CD4-positive, alpha-beta T cell (primary cell): ENCODE results near the gene EFCAB8. TPM values are rescaled to one million over a fixed set of nuclear protein-coding genes. Genes with fewer than 3 reads are reported as not detected.

Experiments
- ATAC-seq: fragments of 200-7000 bp; cut with Tn5 transposase; one replicate; pipeline ENCODE4 v1.10.0; 2022; ENCODE audit warnings: mild to moderate bottlenecking; ENCODE audit not compliant: poor library complexity
- CTCF ChIA-PET: fragments of 350-600 bp; sonication (Branson Sonifier 250); formaldehyde crosslinking; loops from one replicate; lab custom pipeline; 2021; ENCODE audit warnings: antibody characterized with exemption, inconsistent platforms; lab: Charles Lee
- POLR2A ChIA-PET: fragments of 350-600 bp; sonication (Branson Sonifier 250); formaldehyde crosslinking; loops from one replicate; lab custom pipeline; 2021; ENCODE audit warnings: antibody characterized with exemption, inconsistent platforms; lab: Charles Lee
- DNase-seq, 14 experiments: peaks; one replicate each; pipeline ENCODE4 v3.0.0-alpha.2; 2013 to 2020; ENCODE audit warnings: mixed read lengths in 2 of 14
- H3K27ac ChIP-seq, 2 donors: one replicate each; pipeline versions ENCODE4 v1.5.1 to v1.7.0; 2013; ENCODE audit warnings: low read length in 2 of 2, low read depth in 1 of 2, mild to moderate bottlenecking in 1 of 2
- H3K27me3 ChIP-seq, 2 experiments: 1 replicate in 1 of 2; 2 replicates in 1 of 2; pipeline versions ENCODE4 v1.6.1 to v1.7.0; 2013; ENCODE audit warnings: low read length in 2 of 2, control low read depth in 1 of 2, mild to moderate bottlenecking in 1 of 2, moderate library complexity in 1 of 2; ENCODE audit not compliant: insufficient read depth in 2 of 2, control insufficient read depth in 1 of 2
- H3K36me3 ChIP-seq: one replicate; pipeline ENCODE4 v1.6.1; 2013; ENCODE audit warnings: low read length, control low read depth; ENCODE audit not compliant: insufficient read depth
- H3K4me1 ChIP-seq: one replicate; pipeline ENCODE4 v1.6.1; 2013; ENCODE audit warnings: low read length, control low read depth; ENCODE audit not compliant: insufficient read depth
- H3K4me3 ChIP-seq: one replicate; pipeline ENCODE4 v1.5.1; 2013; ENCODE audit warnings: mild to moderate bottlenecking, low read length, moderate library complexity
- H3K9me3 ChIP-seq, 2 experiments: 1 replicate in 1 of 2; 2 replicates in 1 of 2; pipeline versions ENCODE4 v1.6.1 to v1.7.0; 2013; ENCODE audit warnings: low read length in 2 of 2, mild to moderate bottlenecking in 2 of 2, control low read depth in 1 of 2, moderate library complexity in 1 of 2; ENCODE audit not compliant: control insufficient read depth in 1 of 2, insufficient read depth in 1 of 2
- H3K27ac Mint-ChIP-seq: one replicate; pipeline ENCODE4 v1.8.0; 2020; ENCODE audit warnings: mixed read lengths
- H3K27me3 Mint-ChIP-seq: one replicate; pipeline ENCODE4 v1.8.0; 2021; ENCODE audit warnings: mixed read lengths
- H3K36me3 Mint-ChIP-seq: one replicate; pipeline ENCODE4 v1.8.0; 2021; ENCODE audit warnings: low read depth, mixed read lengths
- H3K4me1 Mint-ChIP-seq: one replicate; pipeline ENCODE4 v1.8.0; 2021; ENCODE audit warnings: low read depth, mixed read lengths
- H3K4me3 Mint-ChIP-seq: one replicate; pipeline ENCODE4 v1.8.0; 2020; ENCODE audit warnings: mild to moderate bottlenecking, mixed read lengths
- H3K9me3 Mint-ChIP-seq: one replicate; pipeline ENCODE4 v1.8.0; 2020; ENCODE audit warnings: mixed read lengths
- intact Hi-C, 2 experiments: fragments of 100-400 bp; cut with DNase I in 1 of 2; cut with micrococcal nuclease in 1 of 2; formaldehyde crosslinking; loops; one replicate each; pipeline versions ENCODE4 v1.15.1 to v1.9.0; 2023 to 2025; cut with DNase I, micrococcal nuclease
- total RNA-seq, 174 experiments: library from RNA in 2 of 174; stranded (reverse) in 2 of 174; gene quantifications; one replicate each; pipeline ENCODE4 v1.2.3 and lab custom pipeline; 2021 to 2026
- TF ChIP-seq, protein P1 (sequence below): fragments of 200-600 bp; IDR thresholded peaks from one replicate; pipeline ENCODE4 v1.8.0; 2022; ENCODE audit warnings: antibody characterized with exemption, mild to moderate bottlenecking

The EFCAB8 gene
- total RNA-seq, 2 experiments from 2014 or later, result 0.81 to 2.5 TPM

- Mint-ChIP-seq H3K27me3 (no peaks in the 10 kb centered on the region), H3K9me3 (no peaks in the 10 kb centered on the region), H3K36me3 (no peaks in the 10 kb centered on the region), H3K4me3 (no peak overlapping the region), H3K27ac (no peak overlapping the region), H3K4me1 (no peaks in the 10 kb centered on the region)
- Histone ChIP-seq H3K36me3 (no peaks in the 10 kb centered on the region), H3K27ac (no peak overlapping the region), H3K4me3 (no peak overlapping the region), H3K4me1 (no peaks in the 10 kb centered on the region), H3K9me3 (no peaks in the 10 kb centered on the region), H3K27me3 (no peaks in the 10 kb centered on the region)
- ChIA-PET POLR2A (no interaction called here), CTCF (no interaction called here)
- TF ChIP-seq, protein P1, sequence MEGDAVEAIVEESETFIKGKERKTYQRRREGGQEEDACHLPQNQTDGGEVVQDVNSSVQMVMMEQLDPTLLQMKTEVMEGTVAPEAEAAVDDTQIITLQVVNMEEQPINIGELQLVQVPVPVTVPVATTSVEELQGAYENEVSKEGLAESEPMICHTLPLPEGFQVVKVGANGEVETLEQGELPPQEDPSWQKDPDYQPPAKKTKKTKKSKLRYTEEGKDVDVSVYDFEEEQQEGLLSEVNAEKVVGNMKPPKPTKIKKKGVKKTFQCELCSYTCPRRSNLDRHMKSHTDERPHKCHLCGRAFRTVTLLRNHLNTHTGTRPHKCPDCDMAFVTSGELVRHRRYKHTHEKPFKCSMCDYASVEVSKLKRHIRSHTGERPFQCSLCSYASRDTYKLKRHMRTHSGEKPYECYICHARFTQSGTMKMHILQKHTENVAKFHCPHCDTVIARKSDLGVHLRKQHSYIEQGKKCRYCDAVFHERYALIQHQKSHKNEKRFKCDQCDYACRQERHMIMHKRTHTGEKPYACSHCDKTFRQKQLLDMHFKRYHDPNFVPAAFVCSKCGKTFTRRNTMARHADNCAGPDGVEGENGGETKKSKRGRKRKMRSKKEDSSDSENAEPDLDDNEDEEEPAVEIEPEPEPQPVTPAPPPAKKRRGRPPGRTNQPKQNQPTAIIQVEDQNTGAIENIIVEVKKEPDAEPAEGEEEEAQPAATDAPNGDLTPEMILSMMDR, result no peak
- no peak for DNase-seq
- intact Hi-C loops, result no loop called here
- no peak for ATAC-seq
These were observed 18.8 kb downstream of the EFCAB8 start for GRCh38 chr20:32877507-32877906.

GRCh38 chr20:32878820-32879219, 20.1 kb downstream of the EFCAB8 start:
- POLR2A ChIA-PET, result no interaction called here
- Mint-ChIP-seq H3K27ac (no peak overlapping the region), H3K4me1 (no peaks in the 10 kb centered on the region), H3K4me3 (no peak overlapping the region), H3K36me3 (no peaks in the 10 kb centered on the region), H3K9me3 (no peaks in the 10 kb centered on the region), H3K27me3 (no peaks in the 10 kb centered on the region)
- DNase-seq (no peak), ATAC-seq (no peak)
- CTCF ChIA-PET, result no interaction called here
- Histone ChIP-seq H3K4me1 (no peaks in the 10 kb centered on the region), H3K27me3 (no peaks in the 10 kb centered on the region), H3K4me3 (no peak overlapping the region), H3K36me3 (no peaks in the 10 kb centered on the region), H3K9me3 (no peaks in the 10 kb centered on the region), H3K27ac (no peak overlapping the region)
- TF ChIP-seq, protein P1, result no peak
- intact Hi-C loops, result no loop called here

DNA sequence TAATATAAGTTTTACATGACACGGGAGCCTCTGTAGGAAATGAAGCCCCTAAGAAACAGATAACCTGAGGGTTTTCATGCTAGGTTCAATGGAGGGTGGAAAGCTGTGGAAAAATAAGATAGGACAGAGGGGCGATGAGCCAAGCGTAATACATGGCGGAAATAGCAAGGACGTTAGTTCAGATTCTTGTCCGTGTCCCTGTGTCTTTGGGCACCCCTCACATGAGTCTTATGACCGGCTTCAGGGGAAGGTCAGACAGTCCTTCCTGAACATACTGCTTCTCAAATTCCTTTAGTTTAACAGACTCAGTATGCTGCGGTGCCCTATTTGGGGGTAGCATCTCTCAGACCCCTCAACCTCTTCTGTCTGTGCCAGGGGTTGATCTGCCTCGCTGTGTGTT, 20.8 kb downstream of the EFCAB8 start:
- Mint-ChIP-seq H3K27me3 (no peaks in the 10 kb centered on the region), H3K4me1 (no peaks in the 10 kb centered on the region), H3K9me3 (no peaks in the 10 kb centered on the region), H3K4me3 (no peak overlapping the region), H3K27ac (no peak overlapping the region), H3K36me3 (no peaks in the 10 kb centered on the region)
- Histone ChIP-seq H3K9me3 (no peaks in the 10 kb centered on the region), H3K27ac (no peak overlapping the region), H3K4me1 (no peaks in the 10 kb centered on the region), H3K4me3 (no peak overlapping the region), H3K27me3 (no peaks in the 10 kb centered on the region), H3K36me3 (no peaks in the 10 kb centered on the region)
- POLR2A ChIA-PET, result no interaction called here
- TF ChIP-seq, protein P1, result no peak
- DNase-seq (no peak), ATAC-seq (no peak)
- intact Hi-C loops, result no loop called here
- CTCF ChIA-PET, result no interaction called here
